SK-N-SH (cell line): Measurements from ENCODE around the gene MFAP2. TPM values are rescaled to one million over a fixed set of nuclear protein-coding genes. Genes with fewer than 3 reads are reported as not detected.

Source experiments
- CTCF ChIA-PET: fragments of 300-600, 350-600 bp; formaldehyde crosslinking; extraction: SDS; loops from one replicate; lab custom pipeline; 2021; lab: Yijun Ruan, JAX
- POLR2A ChIA-PET: fragments of 350-600 bp; sonication (Branson Sonifier 250); formaldehyde crosslinking; extraction: SDS; loops from one replicate; lab custom pipeline; 2020; ENCODE audit warnings: antibody characterized with exemption, inconsistent platforms; lab: Yijun Ruan, JAX
- DNase-seq: peaks from one replicate; pipeline ENCODE4 v3.0.0; 2012
- H2AFZ ChIP-seq: fragments of 200-600 bp; sonication (generic); 2 replicates; pipeline ENCODE4 v1.8.1; 2016; ENCODE audit warnings: antibody characterized with exemption, mild to moderate bottlenecking, low read depth
- H3F3A ChIP-seq: fragments of 200-600 bp; sonication (generic); replicated peaks from 2 replicates; pipeline ENCODE3; 2016; ENCODE audit warnings: antibody characterized with exemption, mild to moderate bottlenecking; ENCODE audit not compliant: insufficient read depth
- H3K27ac ChIP-seq, 2 experiments: fragments of 200-500 bp in 1 of 2; fragments of 200-600 bp in 1 of 2; sonication (Bioruptor generic) in 1 of 2; sonication (generic), shearing (Covaris generic) in 1 of 2; 2 replicates each; pipeline versions ENCODE4 v1.5.1 to v1.6.1; 2014 to 2016; ENCODE audit warnings: low read depth in 2 of 2, inconsistent platforms in 1 of 2, low read length in 1 of 2, mild to moderate bottlenecking in 1 of 2, mixed read lengths in 1 of 2
- H3K27me3 ChIP-seq: fragments of 200-600 bp; sonication (generic), shearing (Covaris generic); 2 replicates; pipeline ENCODE4 v1.6.1; 2016; ENCODE audit warnings: mixed run types; ENCODE audit not compliant: insufficient read depth
- H3K36me3 ChIP-seq, 2 experiments: fragments of 200-500 bp in 1 of 2; fragments of 200-600 bp in 1 of 2; sonication (Bioruptor generic) in 1 of 2; sonication (generic) in 1 of 2; replicated peaks in 1 of 2; 2 replicates each; pipeline versions ENCODE3 to v1.5.1; 2014 to 2016; ENCODE audit warnings: low read length in 1 of 2, mild to moderate bottlenecking in 1 of 2; ENCODE audit not compliant: insufficient read depth in 2 of 2, control insufficient read depth in 1 of 2
- H3K4me1 ChIP-seq, 2 experiments: fragments of 200-500 bp in 1 of 2; fragments of 200-600 bp in 1 of 2; sonication (Bioruptor generic) in 1 of 2; sonication (generic), shearing (Covaris generic) in 1 of 2; 2 replicates each; pipeline versions ENCODE4 v1.5.1 to v1.6.1; 2014 to 2016; ENCODE audit warnings: low read depth in 1 of 2, low read length in 1 of 2, mixed run types in 1 of 2; ENCODE audit not compliant: insufficient read depth in 2 of 2, control insufficient read depth in 1 of 2
- H3K4me2 ChIP-seq: fragments of 200-600 bp; sonication (generic), shearing (Covaris generic); 2 replicates; pipeline ENCODE4 v1.6.1; 2017; ENCODE audit warnings: mixed run types
- H3K4me3 ChIP-seq, 2 experiments: fragments of 200-500 bp in 1 of 2; fragments of 200-600 bp in 1 of 2; sonication (Bioruptor generic) in 1 of 2; sonication (generic), shearing (Covaris generic) in 1 of 2; 2 replicates each; pipeline versions ENCODE4 v1.5.1 to v1.8.1; 2014 to 2016; ENCODE audit warnings: low read depth in 2 of 2, inconsistent platforms in 1 of 2, low read length in 1 of 2, mild to moderate bottlenecking in 1 of 2, mixed read lengths in 1 of 2, moderate library complexity in 1 of 2
- H3K79me2 ChIP-seq: fragments of 200-600 bp; sonication (generic); 2 replicates; pipeline ENCODE4 v1.8.1; 2017; ENCODE audit warnings: mild to moderate bottlenecking; ENCODE audit not compliant: insufficient read depth
- H3K9ac ChIP-seq: fragments of 200-600 bp; sonication (generic); 2 replicates; pipeline ENCODE4 v1.6.1; 2017; ENCODE audit warnings: mixed run types
- H3K9me2 ChIP-seq: fragments of 200-600 bp; sonication (generic); 2 replicates; pipeline ENCODE4 v1.6.1; 2017; ENCODE audit warnings: mixed run types
- H3K9me3 ChIP-seq: fragments of 200-600 bp; sonication (generic); 2 replicates; pipeline ENCODE4 v1.6.1; 2017; ENCODE audit warnings: mixed run types, mild to moderate bottlenecking, moderate library complexity
- H4K20me1 ChIP-seq: fragments of 200-600 bp; sonication (generic); 2 replicates; pipeline ENCODE4 v1.6.1; 2017; ENCODE audit warnings: mild to moderate bottlenecking, mixed run types; ENCODE audit not compliant: insufficient read depth
- ELF1 ChIP-seq: IDR thresholded peaks from 2 replicates; pipeline ENCODE4 v1.4.0; 2012
- EZH2phosphoT487 ChIP-seq: fragments of 200-600 bp; sonication (generic); IDR thresholded peaks from 2 replicates; pipeline ENCODE4 v1.6.1; 2017; ENCODE audit warnings: low read depth, mixed run types, mild to moderate bottlenecking, antibody characterized with exemption, moderate library complexity, borderline replicate concordance
- GABPA ChIP-seq: IDR thresholded peaks from 2 replicates; pipeline ENCODE4 v1.4.0; 2012; ENCODE audit warnings: low read depth, mild to moderate bottlenecking
- GATA2 ChIP-seq: sonication (generic); formaldehyde crosslinking; IDR thresholded peaks from 2 replicates; pipeline ENCODE4 v1.5.0; 2020; ENCODE audit warnings: mild to moderate bottlenecking, missing genetic modification reagents
- MEF2A ChIP-seq: IDR thresholded peaks from 2 replicates; pipeline ENCODE4 v1.4.0; 2012; ENCODE audit warnings: low read depth, borderline replicate concordance
- MXI1 ChIP-seq: IDR thresholded peaks from 2 replicates; pipeline ENCODE4 v1.6.1; 2012; ENCODE audit warnings: mild to moderate bottlenecking, low read depth, low read length, improper control_type of control experiment
- NFIC ChIP-seq: IDR thresholded peaks from 2 replicates; pipeline ENCODE4 v1.4.0; 2012; ENCODE audit warnings: borderline replicate concordance
- RXRA ChIP-seq: IDR thresholded peaks from 2 replicates; pipeline ENCODE4 v1.4.0; 2012; ENCODE audit warnings: low read depth, mild to moderate bottlenecking, borderline replicate concordance
- SMC3 ChIP-seq: IDR thresholded peaks from 2 replicates; pipeline ENCODE4 v1.6.1; 2012; ENCODE audit warnings: low read depth, low read length, improper control_type of control experiment
- TCF12 ChIP-seq: IDR thresholded peaks from 2 replicates; pipeline ENCODE4 v1.4.0; 2012
- YY1 ChIP-seq: IDR thresholded peaks from 2 replicates; pipeline ENCODE4 v1.4.0; 2012; ENCODE audit warnings: low read depth, mild to moderate bottlenecking
- WGBS: methylation state at CpG from one replicate; pipeline ENCODE4 v1.1.6; 2017; ENCODE audit warnings: low lambda C conversion rate; 5-methylcytosine and 5-hydroxymethylcytosine counted together
- polyA plus RNA-seq, 3 experiments: library from polyadenylated mRNA; depleted of rRNA; stranded (reverse); fragments of >200 nt; gene quantifications; 2 replicates each; pipeline ENCODE4 v1.2.3, GENCODE V29; 2012
- TF ChIP-seq, protein P1 (sequence below): fragments of 150-350 bp; IDR thresholded peaks from 2 replicates; pipeline ENCODE4 v1.6.1; 2016; ENCODE audit warnings: mild to moderate bottlenecking, low read depth, low read length

MFAP2 gene
- polyA plus RNA-seq, 1 of the 3 experiments (the other 2 are of a cell fraction): 189 TPM

GRCh38 chr1:16970132-16970910 is 10.1 kb downstream of the MFAP2 start:
- POLR2A ChIA-PET: interaction anchor here (1.0 to 1.8 kb wide), 2 partner anchors 8 to 9 kb away, joined by 3 to 4 read pairs; no protein-coding TSS in a partner anchor
- Histone ChIP-seq H3K4me2 (no peak overlapping the region), H3K4me1 (peaks cover 11 to 33% of the 10 kb centered on the region in 2 experiments; a peak in 2 of 4 replicates), H3K4me3 (no peak overlapping the region), H3F3A (peaks cover 12% of the 10 kb centered on the region), H4K20me1 (peaks cover 17% of the 10 kb centered on the region), H3K27ac (no peak overlapping the region), H3K9me3 (no peaks in the 10 kb centered on the region), H3K79me2 (peaks cover 4% of the 10 kb centered on the region; the same call in 1 of the 2 replicates)
- WGBS: 98% methylated on average over 19 of the region's 28 CpGs
- TF ChIP-seq EZH2phosphoT487: no peak
- no peak for TF ChIP-seq MXI1
- no peak for TF ChIP-seq TCF12
- TF ChIP-seq GABPA: no peak
- TF ChIP-seq YY1: no peak
- no peak for TF ChIP-seq ELF1
- TF ChIP-seq, protein P1, sequence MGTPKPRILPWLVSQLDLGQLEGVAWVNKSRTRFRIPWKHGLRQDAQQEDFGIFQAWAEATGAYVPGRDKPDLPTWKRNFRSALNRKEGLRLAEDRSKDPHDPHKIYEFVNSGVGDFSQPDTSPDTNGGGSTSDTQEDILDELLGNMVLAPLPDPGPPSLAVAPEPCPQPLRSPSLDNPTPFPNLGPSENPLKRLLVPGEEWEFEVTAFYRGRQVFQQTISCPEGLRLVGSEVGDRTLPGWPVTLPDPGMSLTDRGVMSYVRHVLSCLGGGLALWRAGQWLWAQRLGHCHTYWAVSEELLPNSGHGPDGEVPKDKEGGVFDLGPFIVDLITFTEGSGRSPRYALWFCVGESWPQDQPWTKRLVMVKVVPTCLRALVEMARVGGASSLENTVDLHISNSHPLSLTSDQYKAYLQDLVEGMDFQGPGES: no peak
- TF ChIP-seq SMC3: no peak
- TF ChIP-seq NFIC: no peak
- TF ChIP-seq MEF2A: no peak
- TF ChIP-seq GATA2 (CRISPR knock-in tag): no peak
- TF ChIP-seq, all 33 proteins: peak for 0
- Histone ChIP-seq H3K9me2 (no peaks in the 10 kb centered on the region), H3K9ac (no peak overlapping the region), H2AFZ (no peak overlapping the region), H3K36me3 (peaks cover 6 to 19% of the 10 kb centered on the region in 2 experiments), H3K27me3 (no peaks in the 10 kb centered on the region)
- CTCF ChIA-PET: interaction anchor here (1.1 to 2.3 kb wide), 3 partner anchors 9 to 75 kb away, joined by 3 to 10 read pairs (median 4); no protein-coding TSS in a partner anchor
- DNase-seq: no peak

GRCh38 chr1:16969651-16970050 is 10.8 kb downstream of the MFAP2 start:
- Histone ChIP-seq H3K36me3 (peaks cover 6 to 18% of the 10 kb centered on the region in 2 experiments), H3K27ac (no peak overlapping the region), H4K20me1 (peaks cover 15% of the 10 kb centered on the region; the same call in 1 of the 2 replicates), H3K9ac (no peak overlapping the region), H2AFZ (no peak overlapping the region), H3K27me3 (no peaks in the 10 kb centered on the region), H3K4me2 (no peak overlapping the region), H3K79me2 (no peaks in the 10 kb centered on the region), H3K4me3 (no peak overlapping the region), H3K9me2 (no peaks in the 10 kb centered on the region), H3K9me3 (no peaks in the 10 kb centered on the region), H3K4me1 (peaks cover 11 to 33% of the 10 kb centered on the region in 2 experiments; a peak in 2 of 4 replicates), H3F3A (peaks cover 12% of the 10 kb centered on the region)
- POLR2A ChIA-PET: interaction anchor here (1.0 to 1.8 kb wide), 2 partner anchors 9 to 10 kb away, joined by 3 to 4 read pairs; no protein-coding TSS in a partner anchor
- CTCF ChIA-PET: interaction anchor here (1.1 to 2.3 kb wide), 3 partner anchors 8 to 76 kb away, joined by 3 to 10 read pairs (median 4); no protein-coding TSS in a partner anchor
- no peak for DNase-seq
- 100% methylated on average over 3 of the region's 12 CpGs for WGBS
- no peak for TF ChIP-seq NFIC
- TF ChIP-seq RXRA: no peak
- no peak for TF ChIP-seq MXI1
